Kidney epithelial cell (primary cell): ENCODE data around the gene CTBP2. TPM values are rescaled to one million over a fixed set of nuclear protein-coding genes. Genes with fewer than 3 reads are reported as not detected.

Experiments used
- DNase-seq: peaks from one replicate; pipeline ENCODE4 v3.0.0-alpha.2; 2010; ENCODE audit warnings: low read depth
- H3K27me3 ChIP-seq: 2 replicates; pipeline ENCODE4 v1.6.0; 2011; ENCODE audit warnings: low read length; ENCODE audit not compliant: control insufficient read depth, insufficient read depth
- H3K36me3 ChIP-seq: 2 replicates; pipeline ENCODE4 v1.5.1; 2011; ENCODE audit warnings: low read length; ENCODE audit not compliant: control insufficient read depth, insufficient read depth
- H3K4me3 ChIP-seq: 2 replicates; pipeline ENCODE4 v1.5.1; 2011; ENCODE audit warnings: low read depth, mild to moderate bottlenecking, control low read depth, low read length
- CTCF ChIP-seq: IDR thresholded peaks from 2 replicates; pipeline ENCODE4 v1.5.1; 2011; ENCODE audit warnings: mild to moderate bottlenecking, moderate library complexity, low read length, control low read depth, inconsistent platforms; ENCODE audit not compliant: insufficient read depth, poor library complexity, severe bottlenecking
- total RNA-seq: library from RNA; depleted of rRNA; stranded (reverse); fragments of >200 nt; gene quantifications from 2 replicates; pipeline ENCODE4 v1.2.3, GENCODE V29; 2015

Gene CTBP2
- total RNA-seq, 1 donor from 2014 or later: 136 TPM

- H3K36me3 ChIP-seq: peaks cover 1% of the 10 kb centered on the region
- H3K4me3 ChIP-seq: no peak overlapping the region
- TF ChIP-seq CTCF: no peak
- DNase-seq: no peak
- H3K27me3 ChIP-seq: no peaks in the 10 kb centered on the region
Measured at GRCh38 chr10:125023255-125023654, 137.1 kb downstream of the CTBP2 start.

- Histone ChIP-seq H3K36me3 (peaks cover 1% of the 10 kb centered on the region), H3K27me3 (no peaks in the 10 kb centered on the region), H3K4me3 (no peak overlapping the region)
- DNase-seq: no peak
- no peak for TF ChIP-seq CTCF
Measured at GRCh38 chr10:125022671-125023070, 137.7 kb downstream of the CTBP2 start.

GRCh38 chr10:125021686-125022344 lies 138.5 kb downstream of the CTBP2 start:
- TF ChIP-seq CTCF: no peak
- H3K36me3 ChIP-seq: peaks cover 1% of the 10 kb centered on the region
- no peaks in the 10 kb centered on the region for H3K27me3 ChIP-seq

GRCh38 chr10:125020871-125021270 lies 139.5 kb downstream of the CTBP2 start:
- peaks cover 1% of the 10 kb centered on the region for H3K36me3 ChIP-seq
- TF ChIP-seq CTCF: no peak
- H3K27me3 ChIP-seq: no peaks in the 10 kb centered on the region
- H3K4me3 ChIP-seq: no peak overlapping the region
- DNase-seq: no peak

More at GRCh38 chr10:125021686-125022344, 138.5 kb downstream of the CTBP2 start:
- no peak for DNase-seq
- H3K4me3 ChIP-seq: no peak overlapping the region

GRCh38 chr10:125020386-125020785 lies 140.0 kb downstream of the CTBP2 start:
- Histone ChIP-seq H3K4me3 (no peak overlapping the region), H3K36me3 (peaks cover 1% of the 10 kb centered on the region), H3K27me3 (no peaks in the 10 kb centered on the region)
- no peak for DNase-seq
- no peak for TF ChIP-seq CTCF

GRCh38 chr10:125018576-125019143 lies 141.7 kb downstream of the CTBP2 start:
- Histone ChIP-seq H3K4me3 (no peak overlapping the region), H3K27me3 (no peaks in the 10 kb centered on the region), H3K36me3 (peaks cover 1% of the 10 kb centered on the region)
- TF ChIP-seq CTCF: no peak
- DNase-seq: no peak
